HG02870 (cell line): ENCODE data around the gene RPS27L.

Experiments used
- ATAC-seq: cut with Tn5 transposase; IDR thresholded peaks from one replicate; pipeline ENCODE4 v1.9.1; 2021; ENCODE audit warnings: mild to moderate bottlenecking, moderate library complexity; ENCODE audit not compliant: unreplicated experiment

RPS27L gene

DNA sequence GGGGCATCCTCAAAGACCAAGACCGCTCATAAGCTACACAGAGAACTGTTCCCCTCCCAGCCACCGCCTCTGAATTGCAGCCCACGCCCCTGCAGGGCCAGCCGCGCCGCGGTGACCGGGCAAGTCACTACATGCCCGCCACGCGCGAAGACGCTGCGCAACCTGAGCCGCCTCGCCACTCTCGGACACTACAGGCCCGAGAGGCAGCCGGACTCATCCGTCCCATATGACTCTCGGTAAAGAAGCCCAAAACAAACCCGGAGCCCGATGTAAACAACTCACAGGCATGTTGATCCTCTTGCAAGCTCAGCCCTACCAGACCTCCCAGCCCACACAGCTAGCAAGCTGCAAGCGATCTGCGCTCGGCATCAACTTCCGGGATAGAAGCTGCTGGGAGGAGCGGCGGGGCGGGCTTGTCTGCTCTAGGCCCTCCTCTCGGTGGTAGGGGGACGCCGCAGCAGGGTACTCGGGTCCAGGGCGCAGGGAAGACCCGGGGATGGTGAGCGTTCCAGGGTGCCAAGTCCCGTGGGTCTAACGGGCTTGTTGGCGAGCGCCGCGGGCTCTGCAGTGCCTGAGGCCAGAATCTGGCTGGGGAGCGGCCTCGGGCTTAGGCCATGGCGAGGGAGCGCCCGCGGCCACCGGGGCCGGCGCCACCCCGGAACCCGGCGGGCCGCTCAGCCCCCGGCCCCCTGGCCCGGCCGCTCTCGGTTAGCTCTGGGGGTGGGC is at the start of gene RPS27L:
RPS27L (minus strand) TSS at position 360 of the 726 bp plus-strand sequence; CDS start at position 288, 72 bp downstream.
- peak; percentile 81 for ATAC-seq

DNA sequence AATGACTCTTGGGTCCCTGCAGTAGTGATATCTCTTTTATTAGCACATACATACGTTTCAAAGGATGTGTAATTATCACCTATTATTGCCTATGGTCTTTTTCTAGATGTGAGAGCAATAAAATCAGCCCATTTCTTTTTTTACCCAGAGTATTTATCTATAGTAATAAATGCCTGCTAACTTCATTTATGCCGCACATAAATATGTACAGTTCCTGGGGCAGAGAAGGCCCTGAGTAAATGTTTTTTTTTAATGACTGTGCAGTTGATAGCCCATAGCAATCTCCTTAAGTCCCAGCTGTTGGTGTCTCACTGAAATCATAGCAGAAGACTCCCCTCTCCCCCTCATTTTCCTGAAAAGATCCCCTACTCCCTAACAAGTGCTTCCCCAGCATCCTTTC is 48.8 kb upstream of the RPS27L start:
- no peak for ATAC-seq

DNA sequence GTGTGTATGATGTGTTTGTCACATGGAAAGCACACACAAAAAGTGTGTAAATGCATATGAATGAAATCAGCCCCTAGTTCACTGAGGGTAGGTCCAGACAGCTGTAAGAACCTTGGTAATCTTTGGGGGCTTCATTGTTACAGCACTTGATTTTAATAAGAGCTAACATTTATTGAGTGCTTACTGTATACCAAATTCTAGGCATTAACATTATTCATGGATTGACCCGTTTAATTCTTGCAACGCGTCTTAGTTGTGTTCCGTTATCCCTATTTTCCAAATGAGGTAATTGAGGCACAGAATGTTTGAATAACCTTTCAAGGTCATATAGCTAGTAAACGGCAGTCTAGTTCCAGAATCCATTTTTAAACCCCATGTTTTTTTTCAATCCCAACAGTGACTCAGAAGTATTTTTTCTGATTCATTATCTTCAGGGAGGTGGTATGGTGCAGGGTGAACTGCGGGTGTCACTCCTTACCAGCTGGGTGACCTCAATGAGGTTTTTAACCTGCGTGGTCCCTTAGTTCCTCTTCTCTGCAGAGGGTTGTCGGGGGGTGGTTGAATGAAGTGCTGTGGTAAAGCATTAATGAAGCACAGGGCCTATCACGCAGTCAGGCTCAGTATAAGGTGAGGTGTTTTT is 46.3 kb upstream of the RPS27L start:
- ATAC-seq, result no peak

DNA sequence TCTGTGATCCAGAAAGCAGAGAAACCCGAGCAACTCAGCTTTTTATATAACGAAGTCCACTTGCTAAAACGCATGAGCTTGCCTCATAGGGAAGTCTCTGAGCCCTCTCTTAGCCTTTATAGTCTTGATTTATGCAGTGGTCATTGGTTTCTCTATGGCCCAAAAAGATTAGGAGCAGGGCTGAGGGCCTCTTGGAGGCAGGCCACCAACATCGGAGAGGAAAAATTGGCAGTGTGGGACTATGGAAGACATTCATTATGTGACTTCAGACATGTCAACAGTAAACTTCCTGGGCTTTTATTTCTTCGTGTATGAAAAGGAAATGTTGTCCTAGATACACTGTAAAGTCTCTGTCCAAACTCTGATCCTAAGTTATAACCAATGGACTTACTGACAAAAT is 45.6 kb upstream of the RPS27L start:
- no peak for ATAC-seq

DNA sequence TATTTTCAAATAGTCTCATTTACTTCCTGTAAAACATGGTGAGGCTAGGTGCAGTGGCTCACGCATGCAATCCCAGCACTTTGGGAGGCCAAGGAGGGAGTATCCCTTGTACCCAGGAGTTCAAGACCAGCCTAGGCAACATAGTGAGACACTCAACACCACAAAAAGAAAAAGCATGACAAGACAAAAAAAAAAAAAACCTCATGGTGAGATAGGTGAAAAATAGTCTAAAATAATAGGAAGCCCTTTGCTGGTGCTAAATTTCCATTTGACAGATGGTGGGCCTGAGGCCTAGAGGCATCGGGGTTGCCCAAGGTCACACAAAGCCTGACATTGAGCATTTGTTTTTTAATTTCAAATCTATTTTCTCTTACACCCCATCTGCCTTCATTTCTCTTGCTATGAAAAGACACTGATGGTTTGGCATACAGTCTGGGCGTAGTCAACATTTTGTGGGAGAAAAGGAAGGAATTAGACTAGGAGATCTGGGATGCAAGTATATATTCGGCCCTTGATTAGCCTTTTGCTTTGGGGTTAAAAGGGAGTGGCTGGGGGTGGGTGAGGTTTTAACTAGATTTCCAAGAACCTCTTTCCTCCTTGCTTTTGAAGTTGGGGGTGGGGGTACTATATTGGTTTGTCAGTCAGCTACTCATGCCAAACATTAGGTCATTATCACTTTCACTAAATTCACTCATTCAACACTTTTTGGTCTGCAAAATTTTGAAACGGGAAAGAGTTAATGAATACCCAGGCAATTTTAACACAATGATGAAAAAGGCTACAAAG is 43.4 kb upstream of the RPS27L start:
- ATAC-seq, result no peak

DNA sequence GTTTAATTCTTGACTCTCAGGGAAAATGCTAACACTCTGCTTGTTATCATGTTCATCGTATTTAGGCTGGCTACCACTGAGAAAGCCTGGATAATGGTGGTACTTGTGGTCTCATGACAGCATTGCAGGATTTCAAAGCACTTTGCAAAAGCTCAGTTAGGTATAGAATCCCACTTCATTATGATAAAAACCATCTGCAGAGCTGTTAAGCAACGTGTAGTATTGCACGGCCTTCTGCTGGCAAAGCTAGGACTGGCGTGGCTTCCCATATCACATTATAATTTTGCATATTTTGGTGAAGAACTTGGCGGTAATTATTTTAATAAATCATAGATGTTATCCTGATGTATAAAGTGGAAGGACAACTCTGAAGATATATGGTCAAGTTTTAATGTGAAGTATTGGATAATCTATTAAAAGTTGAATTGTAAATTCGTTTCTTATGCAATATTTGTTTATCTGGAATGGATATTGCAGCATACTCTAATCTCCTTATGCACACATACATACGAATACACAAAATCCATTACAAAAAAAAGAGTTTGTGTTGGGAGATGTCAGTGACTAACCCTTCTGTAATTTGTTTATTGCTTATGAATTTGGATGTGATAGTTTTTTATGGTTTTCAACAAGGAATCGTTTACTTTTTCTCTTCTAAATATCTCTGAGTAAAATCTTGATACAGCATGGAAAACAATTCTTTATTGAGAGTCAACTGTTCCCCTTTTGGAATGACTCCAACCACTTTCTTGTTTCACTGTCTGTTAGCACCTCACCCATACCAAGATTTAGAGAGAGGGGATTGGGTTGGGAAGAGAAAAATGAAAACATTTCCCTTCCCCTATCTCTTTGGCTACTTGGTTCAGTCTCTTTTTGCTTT is 41.3 kb upstream of the RPS27L start:
- no peak for ATAC-seq

DNA sequence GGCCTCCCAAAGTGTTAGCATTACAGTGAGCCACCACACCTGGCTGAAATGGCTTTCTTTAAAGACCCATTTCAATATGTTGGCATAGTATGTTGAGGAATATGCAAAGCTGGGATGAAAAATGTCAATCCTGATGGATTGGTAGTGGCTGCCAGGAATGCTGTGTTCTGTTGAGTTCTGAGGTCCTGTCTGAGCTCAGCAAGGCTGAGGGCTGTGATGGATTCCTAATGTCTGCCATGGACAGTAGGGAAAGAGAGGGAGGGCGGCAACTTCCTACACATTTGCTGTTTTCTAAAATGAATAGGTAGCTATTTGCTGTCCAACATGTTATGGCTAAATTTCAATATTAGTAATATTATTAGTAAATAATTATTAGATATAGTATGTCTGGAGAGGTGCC is 40.3 kb upstream of the RPS27L start:
- no peak for ATAC-seq

DNA sequence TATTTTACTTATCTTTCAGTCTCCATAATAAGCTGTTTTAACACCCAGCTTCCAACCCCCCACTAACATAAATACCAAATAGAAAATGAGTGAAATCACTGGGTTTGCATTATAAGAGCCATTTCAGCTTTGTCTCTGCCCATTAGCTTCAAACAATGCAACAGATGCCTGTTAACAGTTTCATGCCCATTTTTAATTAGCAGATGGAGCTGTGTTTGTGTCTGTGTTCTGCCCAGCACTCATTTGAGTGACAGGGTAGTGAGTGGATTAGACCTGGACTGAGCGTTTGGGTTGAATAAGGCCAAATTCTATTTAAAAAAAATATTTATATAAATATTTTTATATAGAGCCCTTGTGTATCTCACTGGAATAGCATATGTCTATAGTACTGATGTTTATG is 39.6 kb upstream of the RPS27L start:
- no peak for ATAC-seq

DNA sequence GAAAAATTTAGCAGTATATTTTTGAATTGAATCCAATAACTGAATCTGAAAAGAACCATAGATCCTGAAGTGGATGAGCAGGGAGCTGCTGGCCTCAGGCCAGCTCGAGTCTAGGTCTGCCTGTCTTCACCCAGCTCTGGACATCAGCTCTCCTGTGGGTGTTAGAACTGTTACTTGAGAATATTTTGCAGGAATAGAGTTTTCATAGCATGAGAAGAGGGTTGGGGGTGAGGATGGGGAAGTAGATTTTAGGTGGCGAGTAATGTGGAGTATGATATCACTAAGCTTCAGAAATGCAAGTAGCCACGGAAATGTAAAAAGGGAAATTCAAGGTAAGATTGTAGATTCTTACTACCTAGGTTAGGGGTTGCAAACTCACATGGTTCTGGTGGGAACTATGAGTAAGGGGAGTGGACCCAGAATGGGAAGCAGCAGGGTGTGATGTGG is 38.3 kb upstream of the RPS27L start:
- no peak for ATAC-seq

DNA sequence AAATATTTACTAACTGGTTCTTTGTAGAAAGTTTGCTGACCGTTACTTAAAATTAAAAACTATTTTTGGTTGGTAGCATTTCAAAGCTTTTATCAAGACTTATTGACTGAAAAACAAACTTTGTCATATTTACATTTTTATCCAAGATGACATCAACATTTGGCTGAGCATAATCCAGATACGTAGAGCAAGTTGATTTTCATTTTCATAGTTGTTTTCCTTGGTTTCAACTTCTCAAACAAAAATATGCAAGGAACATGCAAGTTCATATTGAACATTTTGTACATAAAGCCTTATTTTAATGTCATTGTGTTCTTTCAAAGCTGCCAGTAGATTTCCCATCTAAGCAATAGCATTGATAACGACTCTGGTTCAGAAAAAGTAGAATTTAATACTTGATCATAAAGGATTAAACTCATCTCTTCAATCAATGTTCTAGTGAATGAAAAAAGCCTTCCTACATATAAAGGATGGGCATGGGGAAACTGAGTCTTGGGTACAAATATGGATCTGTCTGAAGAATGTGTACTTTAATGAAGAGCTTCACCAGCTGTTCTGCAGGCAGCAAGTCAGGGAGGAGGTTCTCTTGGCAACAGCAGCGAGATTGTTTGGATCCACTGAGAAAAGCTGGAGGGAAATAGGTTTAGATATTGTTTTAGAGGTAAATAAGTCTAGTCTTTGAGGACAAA is 37.7 kb upstream of the RPS27L start:
- ATAC-seq, result no peak

DNA sequence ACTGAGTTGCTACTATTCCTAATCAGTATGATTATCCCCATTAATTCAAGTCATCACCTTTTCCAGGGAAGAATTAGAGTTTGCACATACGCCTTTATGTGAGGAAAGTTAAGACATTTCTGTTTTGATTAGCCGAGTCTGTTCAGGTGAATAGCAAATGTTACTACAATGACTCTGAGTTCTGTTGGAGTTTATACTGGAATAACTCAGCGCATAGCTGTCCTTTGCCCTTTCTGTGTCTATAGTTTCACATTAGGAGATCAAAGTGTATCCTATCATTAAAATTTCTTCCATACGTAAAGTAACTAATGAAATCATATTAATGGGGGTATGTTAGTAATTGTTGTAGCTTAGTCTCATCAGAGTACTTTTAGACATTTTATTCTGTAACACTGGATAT is 37.0 kb upstream of the RPS27L start:
- no peak for ATAC-seq

DNA sequence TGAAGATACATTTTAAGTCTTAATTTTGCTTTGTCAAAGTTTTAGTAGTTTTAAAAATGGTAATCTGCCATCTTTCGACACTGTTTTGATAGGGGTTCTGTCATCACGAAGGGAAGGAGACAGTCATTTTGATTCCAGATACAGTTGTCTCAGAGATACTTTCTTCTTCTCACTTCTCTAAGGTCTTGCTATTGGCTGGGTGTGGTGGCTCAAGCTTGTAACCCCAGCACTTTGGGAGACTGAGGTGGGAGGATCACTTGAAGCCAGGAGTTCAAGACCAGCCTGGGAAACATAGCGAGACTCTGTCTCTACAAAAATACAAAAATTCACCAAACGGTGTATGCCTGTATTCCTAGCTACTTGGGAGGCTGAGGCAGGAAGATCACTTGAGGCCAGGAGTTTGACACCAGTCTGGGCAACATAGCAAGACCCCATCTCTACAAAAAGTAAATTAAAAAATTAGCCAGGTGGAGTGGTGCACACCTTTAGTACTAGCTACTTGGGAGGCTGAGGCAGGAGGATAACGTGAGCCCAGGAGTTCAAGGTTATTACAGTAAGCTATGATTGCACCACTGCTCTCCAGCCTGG is 35.4 kb upstream of the RPS27L start:
- ATAC-seq, result no peak

DNA sequence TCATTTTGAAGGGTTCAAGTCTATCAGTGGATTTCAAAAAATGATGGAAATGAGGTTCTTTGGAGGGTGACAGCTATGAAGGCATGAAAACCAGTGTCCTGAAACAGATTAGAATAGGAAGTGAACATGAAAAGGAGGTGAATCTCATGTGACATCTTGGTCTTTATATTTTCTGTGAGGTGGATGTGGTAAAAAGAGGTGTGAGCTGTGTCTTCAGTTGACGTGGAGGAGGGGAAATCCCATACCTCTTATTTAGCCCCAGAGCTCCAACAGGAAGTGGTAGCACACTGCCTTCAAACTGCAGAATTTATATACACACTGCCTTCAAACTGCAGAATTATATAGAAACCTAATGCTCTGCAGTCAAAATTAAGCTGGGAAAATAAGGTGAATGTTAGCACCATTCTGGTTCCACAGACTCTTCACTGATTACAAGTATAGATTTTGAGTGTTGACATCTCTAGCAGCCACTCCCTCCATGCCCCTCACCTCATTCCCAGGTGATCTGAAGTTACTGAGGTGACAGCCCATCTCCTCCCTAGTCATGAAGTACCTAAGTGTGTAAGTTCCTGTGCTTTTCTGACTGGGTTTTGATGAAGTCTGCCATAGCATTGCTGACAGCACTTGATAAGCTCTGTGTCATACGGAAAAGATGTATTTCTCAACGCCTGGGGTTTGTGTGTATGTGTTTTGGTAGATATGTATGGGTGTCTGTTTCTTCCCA is 34.8 kb upstream of the RPS27L start:
- ATAC-seq, result no peak

DNA sequence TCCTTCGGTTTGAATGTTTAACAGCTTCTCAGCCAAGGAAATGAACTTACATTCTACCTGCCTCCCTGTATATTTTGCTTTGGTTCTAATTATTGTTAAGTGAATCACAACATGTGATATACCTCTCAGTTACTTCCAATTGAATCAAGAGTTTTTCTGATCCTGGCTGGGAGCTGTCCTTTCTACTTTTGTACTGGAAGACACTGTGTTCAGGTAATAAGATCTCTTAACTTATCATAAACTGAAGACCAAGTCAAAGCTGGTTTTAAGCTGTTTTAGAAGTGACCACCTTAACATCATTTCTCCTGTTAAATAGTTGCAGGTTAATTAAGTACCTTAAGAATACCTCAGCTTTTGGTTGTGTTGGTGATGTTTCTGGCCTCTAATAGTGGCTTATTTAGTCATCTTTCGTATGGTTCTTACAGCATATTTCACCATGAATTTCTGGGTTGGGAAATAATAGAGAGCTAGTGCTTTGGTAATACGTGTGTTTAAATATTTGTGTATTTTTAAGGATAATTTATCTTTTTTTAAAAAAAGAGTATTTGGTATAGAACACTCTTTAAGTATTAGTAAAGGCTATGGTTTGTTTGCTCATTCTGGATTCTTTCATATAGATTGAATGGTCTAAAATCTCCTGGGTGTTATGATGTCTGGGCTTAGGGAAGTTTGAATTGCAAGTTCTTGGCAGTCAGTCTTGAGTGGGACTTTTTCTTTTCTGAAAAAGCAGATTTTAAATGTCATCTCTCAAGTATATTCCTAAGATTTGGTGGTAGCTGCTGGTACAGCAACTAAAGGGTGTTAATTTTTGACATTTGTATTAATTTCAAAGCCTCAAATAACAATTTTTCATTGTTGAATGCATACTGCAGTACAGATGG is 33.7 kb upstream of the RPS27L start:
- ATAC-seq, result no peak

DNA sequence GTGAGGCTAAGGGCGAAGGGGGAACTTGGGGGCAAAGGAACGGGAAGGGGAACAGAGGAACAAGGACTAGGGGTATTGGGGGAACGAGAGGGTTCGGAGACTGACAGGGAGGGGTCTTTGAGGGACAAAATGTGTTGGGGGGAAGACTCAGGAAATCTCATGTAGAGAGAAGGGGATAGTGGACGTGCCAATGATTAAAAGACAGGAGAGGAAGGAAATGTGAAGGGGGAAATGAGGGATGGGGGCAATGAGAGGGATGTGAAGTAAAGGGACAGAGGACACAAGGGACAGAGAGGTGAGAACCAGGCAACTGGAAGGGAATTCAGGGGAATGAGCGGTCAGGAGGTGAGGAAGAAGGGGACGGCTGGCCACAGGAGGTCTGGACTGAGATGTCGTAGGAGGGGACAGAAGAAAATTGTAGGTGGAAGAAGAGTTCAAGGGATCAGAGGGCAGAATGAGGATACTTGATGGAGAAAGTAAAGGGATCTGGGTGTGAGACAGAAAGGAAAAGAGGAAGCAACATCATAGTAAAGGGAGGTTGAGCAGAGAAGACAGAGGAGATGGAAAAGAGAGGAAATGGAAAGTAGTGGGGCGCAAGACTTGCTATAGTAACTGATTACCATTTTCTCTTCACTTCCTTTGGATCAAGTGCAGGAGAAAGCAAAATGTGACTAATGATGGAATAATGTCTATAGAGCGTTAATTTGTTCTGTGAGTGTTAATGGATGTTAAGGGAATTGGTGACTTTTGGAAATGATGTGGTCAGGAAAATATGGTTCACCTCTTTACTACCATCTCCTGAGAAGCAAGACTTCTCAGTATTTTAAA is 32.9 kb upstream of the RPS27L start:
- no peak for ATAC-seq

DNA sequence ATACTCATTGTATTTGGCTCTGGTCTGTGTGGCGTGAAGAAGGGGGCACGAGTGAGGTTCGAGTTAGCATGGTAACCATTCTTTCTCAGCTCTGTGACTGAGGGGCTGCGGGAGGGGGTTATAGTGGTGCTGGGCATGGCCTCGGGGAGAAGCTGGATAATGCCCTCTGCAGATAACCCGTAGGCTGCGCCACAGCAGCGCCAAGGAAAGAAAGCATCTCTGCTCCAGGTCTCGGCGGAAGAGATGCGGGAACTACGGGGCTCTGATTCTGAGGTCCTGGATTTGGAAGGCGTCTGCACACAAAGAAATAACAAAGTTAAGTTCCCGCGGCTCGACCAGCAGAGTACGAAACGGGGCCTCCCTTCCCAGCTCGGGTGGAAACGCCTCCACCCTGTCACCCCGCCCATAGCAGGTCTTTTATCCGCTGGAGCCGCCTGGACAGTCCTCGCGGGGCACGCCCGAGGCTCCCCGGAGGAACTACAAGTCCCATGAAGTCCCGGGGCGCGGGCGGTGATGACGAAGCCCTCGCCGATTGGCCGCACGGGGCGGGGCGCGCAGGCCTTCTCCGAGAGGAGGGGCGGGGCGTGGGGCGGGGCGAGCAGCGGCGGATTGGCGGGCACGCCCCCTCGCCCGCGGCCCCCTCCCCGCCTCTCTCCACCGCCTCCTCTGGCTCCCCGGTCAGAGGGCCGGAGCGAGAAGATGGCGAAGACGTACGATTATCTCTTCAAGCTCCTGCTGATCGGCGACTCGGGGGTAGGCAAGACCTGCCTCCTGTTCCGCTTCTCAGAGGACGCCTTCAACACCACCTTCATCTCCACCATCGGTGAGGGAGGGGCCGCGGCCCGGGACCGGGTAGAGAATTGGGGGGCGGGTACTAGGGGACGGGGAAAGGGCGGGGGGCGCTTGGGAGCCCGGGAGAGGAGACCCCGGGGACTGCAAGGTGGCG is 31.9 kb upstream of the RPS27L start, which contains the start of gene RAB8B:
RAB8B (plus strand) TSS at position 681 of the 946 bp plus-strand sequence; CDS start at position 700, 19 bp downstream.
- ATAC-seq, result peak; percentile 61
